ENCODE measurements around the gene KCTD17. TPM values are rescaled to one million over a fixed set of nuclear protein-coding genes. Genes with fewer than 3 reads are reported as not detected.

The KCTD17 gene
- total and polyA plus RNA-seq, 2 of the 13 experiments (the other 11 are each of a cell fraction or from before 2014, with no cell fraction given) = 5.3 to 11.7 TPM

- TF ChIP-seq, protein P1, sequence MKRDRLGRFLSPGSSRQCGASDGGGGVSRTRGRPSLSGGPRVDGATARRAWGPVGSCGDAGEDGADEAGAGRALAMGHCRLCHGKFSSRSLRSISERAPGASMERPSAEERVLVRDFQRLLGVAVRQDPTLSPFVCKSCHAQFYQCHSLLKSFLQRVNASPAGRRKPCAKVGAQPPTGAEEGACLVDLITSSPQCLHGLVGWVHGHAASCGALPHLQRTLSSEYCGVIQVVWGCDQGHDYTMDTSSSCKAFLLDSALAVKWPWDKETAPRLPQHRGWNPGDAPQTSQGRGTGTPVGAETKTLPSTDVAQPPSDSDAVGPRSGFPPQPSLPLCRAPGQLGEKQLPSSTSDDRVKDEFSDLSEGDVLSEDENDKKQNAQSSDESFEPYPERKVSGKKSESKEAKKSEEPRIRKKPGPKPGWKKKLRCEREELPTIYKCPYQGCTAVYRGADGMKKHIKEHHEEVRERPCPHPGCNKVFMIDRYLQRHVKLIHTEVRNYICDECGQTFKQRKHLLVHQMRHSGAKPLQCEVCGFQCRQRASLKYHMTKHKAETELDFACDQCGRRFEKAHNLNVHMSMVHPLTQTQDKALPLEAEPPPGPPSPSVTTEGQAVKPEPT (CRISPR knock-in tag; IDR thresholded peaks at IDR 0.05; ENCODE audit: low read depth) = no peak
- TF ChIP-seq ZNF713 (CRISPR knock-in tag; IDR thresholded peaks at IDR 0.05) (no peak), SSRP1 (CRISPR knock-in tag; IDR thresholded peaks at IDR 0.05) (no peak), ZNF557 (CRISPR knock-in tag; IDR thresholded peaks at IDR 0.05) (no peak), ZNF281 (CRISPR knock-in tag; IDR thresholded peaks at IDR 0.05; ENCODE audit: borderline replicate concordance) (0 out of 2 replicates have a peak, but pooled peaks have one; percentile 17), ZNF33B (CRISPR knock-in tag; IDR thresholded peaks at IDR 0.05) (no peak), ZNF275 (CRISPR knock-in tag; IDR thresholded peaks at IDR 0.05; ENCODE audit: borderline replicate concordance) (no peak), ZNF34 (CRISPR knock-in tag; IDR thresholded peaks at IDR 0.05; ENCODE audit: borderline replicate concordance) (no peak), RARA (CRISPR knock-in tag; IDR thresholded peaks at IDR 0.05) (no peak; the same call in 1 of the 2 replicates), HNF4A (CRISPR knock-in tag; IDR thresholded peaks at IDR 0.05) (peak; percentile 94), SMARCE1 (IDR thresholded peaks at IDR 0.05; ENCODE audit: borderline replicate concordance) (no peak), GZF1 (CRISPR knock-in tag; IDR thresholded peaks at IDR 0.05) (no peak), FIP1L1 (IDR thresholded peaks at IDR 0.05; ENCODE audit: borderline replicate concordance, insufficient read depth, low read depth, low read length) (no peak), ZNF614 (CRISPR knock-in tag; IDR thresholded peaks at IDR 0.05; ENCODE audit: borderline replicate concordance) (peak; percentile 17; the same call in 1 of the 2 replicates), MED8 (CRISPR knock-in tag; IDR thresholded peaks at IDR 0.05; ENCODE audit: insufficient replicate concordance) (no peak), ZSCAN31 (CRISPR knock-in tag; IDR thresholded peaks at IDR 0.05; ENCODE audit: low read depth) (no peak; the same call in 1 of the 2 replicates), ZMAT3 (CRISPR knock-in tag; conservative IDR thresholded peaks at IDR 0.05) (0 out of 2 replicates have a peak, but pooled peaks have one; percentile 41), ZNF20 (CRISPR knock-in tag; IDR thresholded peaks at IDR 0.05) (no peak), ZNF556 (CRISPR knock-in tag; IDR thresholded peaks at IDR 0.05; ENCODE audit: borderline replicate concordance) (no peak)
- TF ChIP-seq, protein P2, sequence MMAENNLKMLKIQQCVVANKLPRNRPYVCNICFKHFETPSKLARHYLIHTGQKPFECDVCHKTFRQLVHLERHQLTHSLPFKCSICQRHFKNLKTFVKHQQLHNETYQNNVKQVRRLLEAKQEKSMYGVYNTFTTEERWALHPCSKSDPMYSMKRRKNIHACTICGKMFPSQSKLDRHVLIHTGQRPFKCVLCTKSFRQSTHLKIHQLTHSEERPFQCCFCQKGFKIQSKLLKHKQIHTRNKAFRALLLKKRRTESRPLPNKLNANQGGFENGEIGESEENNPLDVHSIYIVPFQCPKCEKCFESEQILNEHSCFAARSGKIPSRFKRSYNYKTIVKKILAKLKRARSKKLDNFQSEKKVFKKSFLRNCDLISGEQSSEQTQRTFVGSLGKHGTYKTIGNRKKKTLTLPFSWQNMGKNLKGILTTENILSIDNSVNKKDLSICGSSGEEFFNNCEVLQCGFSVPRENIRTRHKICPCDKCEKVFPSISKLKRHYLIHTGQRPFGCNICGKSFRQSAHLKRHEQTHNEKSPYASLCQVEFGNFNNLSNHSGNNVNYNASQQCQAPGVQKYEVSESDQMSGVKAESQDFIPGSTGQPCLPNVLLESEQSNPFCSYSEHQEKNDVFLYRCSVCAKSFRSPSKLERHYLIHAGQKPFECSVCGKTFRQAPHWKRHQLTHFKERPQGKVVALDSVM (CRISPR knock-in tag; IDR thresholded peaks at IDR 0.05) = peak; percentile 69; the same call in 1 of the 2 replicates
Measured at GRCh38 chr22:37043828-37044538, 7.6 kb upstream of the KCTD17 start (continued).
